Endothelial cell of umbilical vein (primary cell): ENCODE results near the gene TNFRSF1B. TPM values are rescaled to one million over a fixed set of nuclear protein-coding genes. Genes with fewer than 3 reads are reported as not detected.

Experiments
- BruUV-seq: library from RNA; stranded (reverse); fragments of 400-500 nt; replicated peaks from 2 replicates; lab custom pipeline; 2021; lab: Mats Ljungman, UMichigan
- CTCF ChIA-PET: fragments of 300-600, 350-600 bp; sonication (Branson Sonifier 250); formaldehyde crosslinking; loops from one replicate; lab custom pipeline; 2021; ENCODE audit warnings: antibody characterized with exemption, inconsistent platforms; lab: Charles Lee
- POLR2A ChIA-PET: fragments of 300-600, 350-600 bp; sonication (Branson Sonifier 250); formaldehyde crosslinking; loops from one replicate; lab custom pipeline; 2021; ENCODE audit warnings: antibody characterized with exemption, inconsistent platforms; lab: Charles Lee
- DNase-seq: peaks from one replicate; pipeline ENCODE4 v3.0.0-alpha.2; 2011; ENCODE audit warnings: low read depth, low spot score
- FAIRE-seq: peaks from 2 replicates; lab custom pipeline; 2011; peaks lifted over from hg19 to GRCh38; lab: Jason Lieb, UNC
- H2AFZ ChIP-seq: 2 replicates; pipeline ENCODE4 v1.6.0; 2012; ENCODE audit warnings: low read depth, low read length, control low read depth, inconsistent platforms
- H3K27ac ChIP-seq: 2 replicates; pipeline ENCODE4 v1.5.1; 2011; ENCODE audit warnings: low read depth, mild to moderate bottlenecking, control low read depth, low read length, moderate library complexity; ENCODE audit not compliant: insufficient read depth
- H3K27me3 ChIP-seq, 2 experiments: 2 replicates each; pipeline versions ENCODE4 v1.6.0 to v1.6.1; 2011; ENCODE audit warnings: low read length in 2 of 2, mixed read lengths in 1 of 2; ENCODE audit not compliant: control insufficient read depth in 2 of 2, insufficient read depth in 2 of 2
- H3K36me3 ChIP-seq, 2 experiments: 2 replicates in 1 of 2; 3 replicates in 1 of 2; pipeline ENCODE4 v1.5.1; 2011; ENCODE audit warnings: low read length in 2 of 2, mild to moderate bottlenecking in 1 of 2, moderate library complexity in 1 of 2; ENCODE audit not compliant: control insufficient read depth in 2 of 2, insufficient read depth in 2 of 2; ENCODE audit errors: extremely low read depth in 1 of 2
- H3K4me1 ChIP-seq: 3 replicates; pipeline ENCODE4 v1.5.1; 2011; ENCODE audit warnings: mild to moderate bottlenecking, low read length; ENCODE audit not compliant: control insufficient read depth, insufficient read depth; ENCODE audit errors: extremely low read depth
- H3K4me2 ChIP-seq: 2 replicates; pipeline ENCODE4 v1.6.1; 2011; ENCODE audit warnings: low read length, control low read depth, mixed read lengths; ENCODE audit not compliant: insufficient read depth
- H3K4me3 ChIP-seq, 3 experiments: fragments of 200-600 bp in 1 of 3; sonication (generic), shearing (Covaris generic) in 1 of 3; replicated peaks in 1 of 3; 2 replicates each; pipeline ENCODE4 v1.5.1; 2011 to 2016; ENCODE audit warnings: control low read depth in 3 of 3, low read length in 3 of 3, mild to moderate bottlenecking in 2 of 3, inconsistent platforms in 1 of 3, low read depth in 1 of 3, moderate library complexity in 1 of 3; ENCODE audit not compliant: insufficient read depth in 1 of 3
- H3K79me2 ChIP-seq: 2 replicates; pipeline ENCODE4 v1.6.0; 2012; ENCODE audit warnings: low read length, inconsistent platforms; ENCODE audit not compliant: control insufficient read depth, insufficient read depth
- H3K9ac ChIP-seq: replicated peaks from 2 replicates; pipeline ENCODE3; 2011; ENCODE audit warnings: low read length, control low read depth; ENCODE audit not compliant: insufficient read depth; ENCODE audit errors: extremely low read depth
- H3K9me1 ChIP-seq: replicated peaks from 3 replicates; pipeline ENCODE4 v1.6.0; 2011; ENCODE audit warnings: mild to moderate bottlenecking, low read length; ENCODE audit not compliant: control insufficient read depth, insufficient read depth; ENCODE audit errors: extremely low read depth
- H3K9me3 ChIP-seq: replicated peaks from 2 replicates; pipeline ENCODE4 v1.5.1; 2012; ENCODE audit warnings: low read length, inconsistent platforms; ENCODE audit not compliant: control insufficient read depth, insufficient read depth
- H4K20me1 ChIP-seq: replicated peaks from 2 replicates; pipeline ENCODE3; 2011; ENCODE audit warnings: mild to moderate bottlenecking, low read length; ENCODE audit not compliant: control insufficient read depth, insufficient read depth; ENCODE audit errors: extremely low read depth
- CTCF ChIP-seq, 2 donors: IDR thresholded peaks; 1 replicate in 1 of 2; 2 replicates in 1 of 2; pipeline ENCODE4 v1.5.1; 2011; ENCODE audit warnings: low read length in 2 of 2, mild to moderate bottlenecking in 2 of 2, moderate library complexity in 2 of 2, control low read depth in 1 of 2, inconsistent platforms in 1 of 2, low read depth in 1 of 2; ENCODE audit not compliant: insufficient read depth in 1 of 2; ENCODE audit errors: extremely low read depth in 1 of 2
- FOS ChIP-seq: IDR thresholded peaks from 2 replicates; pipeline ENCODE4 v1.6.1; 2011; ENCODE audit warnings: mild to moderate bottlenecking, low read length, moderate library complexity, borderline replicate concordance; ENCODE audit not compliant: insufficient read depth
- JUN ChIP-seq: IDR thresholded peaks from 2 replicates; pipeline ENCODE4 v1.6.1; 2011; ENCODE audit warnings: borderline replicate concordance, low read depth; ENCODE audit not compliant: insufficient read length, insufficient read depth
- dilution Hi-C: fragments of 300-500 bp; cut with MboI; formaldehyde crosslinking; loops from one replicate; pipeline ENCODE4 v1.15.0; 2019; ENCODE audit warnings: low sequenced_read_pairs; ENCODE audit not compliant: extremely low pct_ligation_motif_present
- intact Hi-C: fragments of 100-400 bp; cut with micrococcal nuclease; formaldehyde crosslinking; loops from one replicate; pipeline ENCODE4 v1.10.0; 2022
- polyA plus RNA-seq, 4 experiments: library from polyadenylated mRNA; depleted of rRNA in 3 of 4; stranded (reverse) in 3 of 4; unstranded in 1 of 4; fragments of >200 nt; gene quantifications; 2 replicates each; pipeline versions ENCODE4 v1.2.1 to v1.2.3, GENCODE V29; 2011 to 2012; ENCODE audit warnings: missing spikeins in 1 of 4
- total RNA-seq: library from RNA; stranded (reverse); gene quantifications from 2 replicates; pipeline ENCODE4 v1.2.3, GENCODE V29; 2021

Gene TNFRSF1B
- total and polyA plus RNA-seq, 2 donors (not counting 3 experiments of a cell fraction or from before 2014, with no cell fraction given): 53.6 to 65.9 TPM

GRCh38 chr1:12182410-12182984, 15.7 kb downstream of the TNFRSF1B start:
- Histone ChIP-seq H3K79me2 (peaks cover 8% of the 10 kb centered on the region), H3K36me3 (no peaks in the 10 kb centered on the region), H2AFZ (no peak overlapping the region), H3K9me3 (no peaks in the 10 kb centered on the region), H3K27ac (no peak overlapping the region), H3K27me3 (no peaks in the 10 kb centered on the region), H3K4me3 (no peak overlapping the region), H3K4me1 (peaks cover 46% of the 10 kb centered on the region), H3K9me1 (no peaks in the 10 kb centered on the region), H3K9ac (no peak overlapping the region), H3K4me2 (no peak overlapping the region), H4K20me1 (no peaks in the 10 kb centered on the region)
- intact Hi-C loops: no loop called here
- DNase-seq (no peak), FAIRE-seq (no peak)
- ChIA-PET POLR2A (no interaction called here), CTCF (interaction anchor here (0.6 to 8.3 kb wide), 6 partner anchors 8 to 63 kb away, joined by 3 to 118 read pairs (median 4); no protein-coding TSS in a partner anchor)
- dilution Hi-C loops: no loop called here
- BruUV-seq: no TSS peak
- no peak for TF ChIP-seq JUN
- TF ChIP-seq FOS: no peak
- no peak for TF ChIP-seq CTCF (IDR thresholded peaks at IDR 0.05; ENCODE audit: extremely low read depth in 1 of 2, insufficient read depth in 1 of 2, low read depth in 1 of 2, low read length in 2 of 2)
